CD14-positive monocyte (primary cell): ENCODE data around the gene TERC. TPM values are rescaled to one million over a fixed set of nuclear protein-coding genes. Genes with fewer than 3 reads are reported as not detected.

ENCODE experiments used
- DNase-seq, 3 donors: peaks; one replicate each; pipeline ENCODE4 v3.0.0-alpha.2; 2011 to 2022
- H2AFZ ChIP-seq: 2 replicates; pipeline ENCODE4 v1.6.0; 2012; ENCODE audit warnings: mild to moderate bottlenecking, low read depth, low read length, inconsistent platforms; ENCODE audit not compliant: insufficient read depth, poor library complexity, severe bottlenecking
- H3K27ac ChIP-seq, 2 donors: 1 replicate in 1 of 2; 2 replicates in 1 of 2; pipeline ENCODE4 v1.5.1; 2012 to 2013; ENCODE audit warnings: low read length in 2 of 2, control low read depth in 1 of 2, inconsistent platforms in 1 of 2, low read depth in 1 of 2, mild to moderate bottlenecking in 1 of 2
- H3K27me3 ChIP-seq, 2 donors: one replicate each; pipeline versions ENCODE4 v1.6.0 to v1.6.1; 2011 to 2013; ENCODE audit warnings: low read length in 2 of 2; ENCODE audit not compliant: control insufficient read depth in 2 of 2, insufficient read depth in 2 of 2
- H3K36me3 ChIP-seq, 2 donors: replicated peaks in 1 of 2; 1 replicate in 1 of 2; 2 replicates in 1 of 2; pipeline versions ENCODE4 v1.5.1 to v1.6.1; 2012 to 2013; ENCODE audit warnings: low read length in 2 of 2, control low read depth in 1 of 2, inconsistent platforms in 1 of 2, mild to moderate bottlenecking in 1 of 2; ENCODE audit not compliant: insufficient read depth in 2 of 2, control insufficient read depth in 1 of 2
- H3K4me1 ChIP-seq, 2 donors: 1 replicate in 1 of 2; 2 replicates in 1 of 2; pipeline versions ENCODE4 v1.5.1 to v1.6.1; 2012 to 2013; ENCODE audit warnings: low read length in 2 of 2, control low read depth in 1 of 2, inconsistent platforms in 1 of 2, mild to moderate bottlenecking in 1 of 2, moderate library complexity in 1 of 2; ENCODE audit not compliant: insufficient read depth in 2 of 2, control insufficient read depth in 1 of 2
- H3K4me2 ChIP-seq: replicated peaks from 2 replicates; pipeline ENCODE3; 2012; ENCODE audit warnings: low read length, moderate library complexity, mild to moderate bottlenecking; ENCODE audit not compliant: poor library complexity, severe bottlenecking; ENCODE audit errors: extremely low read depth
- H3K4me3 ChIP-seq, 3 experiments: fragments of 200-600 bp in 1 of 3; sonication (generic) in 1 of 3; replicated peaks in 1 of 3; 1 replicate in 2 of 3; 2 replicates in 1 of 3; pipeline ENCODE4 v1.5.1; 2011 to 2013; ENCODE audit warnings: low read length in 3 of 3, mild to moderate bottlenecking in 3 of 3, control low read depth in 2 of 3, low read depth in 2 of 3, inconsistent platforms in 1 of 3, moderate library complexity in 1 of 3
- H3K79me2 ChIP-seq: 2 replicates; pipeline ENCODE4 v1.6.0; 2012; ENCODE audit warnings: mild to moderate bottlenecking, control low read depth, inconsistent platforms, low read length, moderate library complexity; ENCODE audit not compliant: insufficient read depth
- H3K9ac ChIP-seq: 2 replicates; pipeline ENCODE4 v1.6.0; 2017; ENCODE audit warnings: low read length, mild to moderate bottlenecking; ENCODE audit not compliant: insufficient read depth, poor library complexity, severe bottlenecking
- H3K9me3 ChIP-seq, 2 donors: replicated peaks in 1 of 2; 1 replicate in 1 of 2; 2 replicates in 1 of 2; pipeline versions ENCODE4 v1.5.1 to v1.6.1; 2012 to 2013; ENCODE audit warnings: low read length in 2 of 2, control low read depth in 1 of 2; ENCODE audit not compliant: control insufficient read depth in 1 of 2, insufficient read depth in 1 of 2
- H4K20me1 ChIP-seq: 2 replicates; pipeline ENCODE4 v1.6.0; 2012; ENCODE audit warnings: mild to moderate bottlenecking, low read length, control low read depth, moderate library complexity; ENCODE audit not compliant: insufficient read depth
- H3K27ac Mint-ChIP-seq, 7 donors: one replicate each; pipeline ENCODE4 v1.8.0; 2020; ENCODE audit warnings: mild to moderate bottlenecking in 7 of 7, mixed read lengths in 7 of 7, moderate library complexity in 6 of 7, inconsistent platforms in 2 of 7
- H3K27me3 Mint-ChIP-seq, 3 donors: one replicate each; pipeline ENCODE4 v1.8.0; 2021 to 2022; ENCODE audit warnings: low read depth in 3 of 3, mild to moderate bottlenecking in 3 of 3, mixed read lengths in 3 of 3, moderate library complexity in 3 of 3, inconsistent platforms in 1 of 3
- H3K36me3 Mint-ChIP-seq, 2 donors: one replicate each; pipeline ENCODE4 v1.8.0; 2020; ENCODE audit warnings: mixed read lengths in 2 of 2, inconsistent platforms in 1 of 2, mild to moderate bottlenecking in 1 of 2
- H3K4me1 Mint-ChIP-seq: one replicate; pipeline ENCODE4 v1.8.0; 2020; ENCODE audit warnings: mild to moderate bottlenecking, mixed read lengths
- H3K4me3 Mint-ChIP-seq, 2 donors: one replicate each; pipeline ENCODE4 v1.8.0; 2020; ENCODE audit warnings: mild to moderate bottlenecking in 2 of 2, mixed read lengths in 2 of 2, moderate library complexity in 1 of 2
- H3K9me3 Mint-ChIP-seq, 7 donors: one replicate each; pipeline ENCODE4 v1.8.0; 2020 to 2022; ENCODE audit warnings: mixed read lengths in 7 of 7, mild to moderate bottlenecking in 6 of 7, moderate library complexity in 6 of 7, inconsistent platforms in 2 of 7
- WGBS: methylation state at CpG from one replicate; pipeline ENCODE4 v1.1.5; 2013; ENCODE audit warnings: missing lambda C conversion rate; ENCODE audit not compliant: insufficient coverage; 5-methylcytosine and 5-hydroxymethylcytosine counted together
- intact Hi-C, 2 donors: fragments of 100-400 bp; cut with micrococcal nuclease; formaldehyde crosslinking; loops; one replicate each; pipeline versions ENCODE4 v1.15.0 to v1.15.1; 2023
- polyA plus RNA-seq, 3 donors: library from polyadenylated mRNA; depleted of rRNA in 1 of 3; unstranded in 2 of 3; stranded (reverse) in 1 of 3; fragments of 300-500 nt in 2 of 3; fragments of >200 nt in 1 of 3; fragmentation: Illumina TruSeq in 2 of 3; gene quantifications; 1 replicate in 2 of 3; 2 replicates in 1 of 3; pipeline ENCODE4 v1.2.3, GENCODE V29; 2012 to 2021
- TF ChIP-seq, protein P1 (sequence below): fragments of 200-600 bp; IDR thresholded peaks from one replicate; pipeline ENCODE4 v1.8.0; 2022; ENCODE audit warnings: antibody characterized with exemption, mild to moderate bottlenecking

The TERC gene
- polyA plus RNA-seq, 3 donors = 0.33 to 0.76 TPM; not detected in 1

DNA sequence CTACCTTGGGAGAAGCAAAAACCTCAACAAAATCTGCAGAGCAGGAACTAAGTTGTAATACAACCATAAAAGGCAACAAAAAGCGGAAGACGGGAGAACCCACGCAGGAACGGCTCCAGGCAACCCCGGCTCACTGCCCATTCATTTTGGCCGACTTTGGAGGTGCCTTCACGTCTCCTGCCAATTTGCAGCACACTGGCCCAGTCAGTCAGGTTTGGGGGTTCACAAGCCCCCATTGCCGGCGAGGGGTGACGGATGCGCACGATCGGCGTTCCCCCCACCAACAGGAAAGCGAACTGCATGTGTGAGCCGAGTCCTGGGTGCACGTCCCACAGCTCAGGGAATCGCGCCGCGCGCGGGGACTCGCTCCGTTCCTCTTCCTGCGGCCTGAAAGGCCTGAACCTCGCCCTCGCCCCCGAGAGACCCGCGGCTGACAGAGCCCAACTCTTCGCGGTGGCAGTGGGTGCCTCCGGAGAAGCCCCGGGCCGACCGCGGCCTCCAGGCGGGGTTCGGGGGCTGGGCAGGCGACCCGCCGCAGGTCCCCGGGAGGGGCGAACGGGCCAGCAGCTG, 463 bp downstream of the TERC start:
- peak overlapping the region; percentile 88 to 93 for H3K27ac ChIP-seq
- no peaks in the 10 kb centered on the region for H3K79me2 ChIP-seq
- H3K27me3 ChIP-seq = no peaks in the 10 kb centered on the region
- 0% methylated on average over 46 of the region's 46 CpGs for WGBS
- H3K36me3 ChIP-seq = no peaks in the 10 kb centered on the region
- no peaks in the 10 kb centered on the region for H3K36me3 Mint-ChIP-seq
- peak overlapping the region; percentile 91 to 99 (median 96) for H3K27ac Mint-ChIP-seq
- peak overlapping the region; percentile 98 to 99 for H3K4me3 Mint-ChIP-seq
- H4K20me1 ChIP-seq = no peaks in the 10 kb centered on the region
- H3K4me1 Mint-ChIP-seq = peaks cover 12% of the 10 kb centered on the region
- H3K4me2 ChIP-seq = peak overlapping the region; percentile 94
- intact Hi-C loops = loop anchor here (10.0 kb wide), 2 partner anchors 100 to 200 kb away; partner anchors contain the start of genes LRRC31 (in 1 of the 2) and SEC62 (in 1 of the 2)
- peaks cover 2 to 13% (median 5%) of the 10 kb centered on the region in 7 donors for H3K9me3 Mint-ChIP-seq
- H2AFZ ChIP-seq = peak overlapping the region; percentile 89
- no peaks in the 10 kb centered on the region for H3K9me3 ChIP-seq
- H3K9ac ChIP-seq = peak overlapping the region; percentile 90
- H3K27me3 Mint-ChIP-seq = peaks cover 1 to 7% (median 2%) of the 10 kb centered on the region in 3 donors
- peak overlapping the region; percentile 70 to 95 (median 79) for H3K4me3 ChIP-seq
- H3K4me1 ChIP-seq = peaks cover 11 to 12% of the 10 kb centered on the region in 2 donors
- DNase-seq = peak; percentile 64 to 78 (median 69)
- TF ChIP-seq, protein P1, sequence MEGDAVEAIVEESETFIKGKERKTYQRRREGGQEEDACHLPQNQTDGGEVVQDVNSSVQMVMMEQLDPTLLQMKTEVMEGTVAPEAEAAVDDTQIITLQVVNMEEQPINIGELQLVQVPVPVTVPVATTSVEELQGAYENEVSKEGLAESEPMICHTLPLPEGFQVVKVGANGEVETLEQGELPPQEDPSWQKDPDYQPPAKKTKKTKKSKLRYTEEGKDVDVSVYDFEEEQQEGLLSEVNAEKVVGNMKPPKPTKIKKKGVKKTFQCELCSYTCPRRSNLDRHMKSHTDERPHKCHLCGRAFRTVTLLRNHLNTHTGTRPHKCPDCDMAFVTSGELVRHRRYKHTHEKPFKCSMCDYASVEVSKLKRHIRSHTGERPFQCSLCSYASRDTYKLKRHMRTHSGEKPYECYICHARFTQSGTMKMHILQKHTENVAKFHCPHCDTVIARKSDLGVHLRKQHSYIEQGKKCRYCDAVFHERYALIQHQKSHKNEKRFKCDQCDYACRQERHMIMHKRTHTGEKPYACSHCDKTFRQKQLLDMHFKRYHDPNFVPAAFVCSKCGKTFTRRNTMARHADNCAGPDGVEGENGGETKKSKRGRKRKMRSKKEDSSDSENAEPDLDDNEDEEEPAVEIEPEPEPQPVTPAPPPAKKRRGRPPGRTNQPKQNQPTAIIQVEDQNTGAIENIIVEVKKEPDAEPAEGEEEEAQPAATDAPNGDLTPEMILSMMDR = no peak

DNA sequence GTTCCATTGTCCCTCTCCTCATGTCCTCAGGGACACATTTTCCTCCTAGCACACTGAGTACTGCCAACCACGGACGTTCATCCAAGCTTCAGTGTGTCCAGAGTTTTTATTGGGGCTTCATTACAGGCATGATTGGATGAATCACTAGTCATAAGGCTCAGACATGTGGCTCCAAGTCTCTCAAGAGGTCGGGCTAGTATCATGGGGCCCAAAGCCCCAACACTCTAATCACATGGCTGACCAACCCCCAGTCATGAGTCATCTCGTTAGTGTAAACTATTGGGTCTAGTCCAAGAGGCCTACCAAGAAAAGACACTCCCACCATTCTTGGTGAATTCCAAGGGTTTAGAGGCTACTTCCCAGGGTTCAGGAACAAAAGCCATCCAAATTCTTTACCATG, 4.4 kb downstream of the TERC start:
- H3K4me2 ChIP-seq = no peak overlapping the region
- no peaks in the 10 kb centered on the region for H3K27me3 ChIP-seq
- no peak overlapping the region for H3K9ac ChIP-seq
- Mint-ChIP-seq H3K36me3 (no peaks in the 10 kb centered on the region), H3K27me3 (peaks cover 2 to 5% (median 2%) of the 10 kb centered on the region in 3 donors), H3K4me1 (peaks cover 16% of the 10 kb centered on the region), H3K4me3 (no peak overlapping the region), H3K9me3 (peaks cover 2 to 13% (median 3%) of the 10 kb centered on the region in 7 donors), H3K27ac (no peak overlapping the region)
- intact Hi-C loops = loop anchor here (10.0 kb wide), 2 partner anchors 104 to 204 kb away; partner anchors contain the start of genes LRRC31 (in 1 of the 2) and SEC62 (in 1 of the 2)
- DNase-seq = no peak
- 100% methylated on average over 4 of the region's 4 CpGs for WGBS
- TF ChIP-seq, protein P1 = no peak
- no peaks in the 10 kb centered on the region for H3K79me2 ChIP-seq
- no peaks in the 10 kb centered on the region for H3K9me3 ChIP-seq
- no peak overlapping the region for H3K4me3 ChIP-seq
- no peak overlapping the region for H3K27ac ChIP-seq
- no peaks in the 10 kb centered on the region for H3K36me3 ChIP-seq
- no peak overlapping the region for H2AFZ ChIP-seq
- no peaks in the 10 kb centered on the region for H4K20me1 ChIP-seq
- peaks cover 11 to 12% of the 10 kb centered on the region in 2 donors for H3K4me1 ChIP-seq
